Astrocyte (in vitro differentiated cells and primary cell): Measurements from ENCODE around the gene NUBPL.

ENCODE experiments used
- EZH2 ChIP-seq: IDR thresholded peaks from 2 replicates; pipeline ENCODE4 v1.6.1; 2012; ENCODE audit warnings: mild to moderate bottlenecking, low read length, inconsistent platforms; ENCODE audit not compliant: insufficient read depth
- TF ChIP-seq, protein P1 (sequence below): IDR thresholded peaks from 2 replicates; pipeline ENCODE4 v1.5.1; 2011; ENCODE audit warnings: low read depth, mild to moderate bottlenecking, inconsistent platforms, low read length, moderate library complexity; ENCODE audit not compliant: insufficient read depth

DNA sequence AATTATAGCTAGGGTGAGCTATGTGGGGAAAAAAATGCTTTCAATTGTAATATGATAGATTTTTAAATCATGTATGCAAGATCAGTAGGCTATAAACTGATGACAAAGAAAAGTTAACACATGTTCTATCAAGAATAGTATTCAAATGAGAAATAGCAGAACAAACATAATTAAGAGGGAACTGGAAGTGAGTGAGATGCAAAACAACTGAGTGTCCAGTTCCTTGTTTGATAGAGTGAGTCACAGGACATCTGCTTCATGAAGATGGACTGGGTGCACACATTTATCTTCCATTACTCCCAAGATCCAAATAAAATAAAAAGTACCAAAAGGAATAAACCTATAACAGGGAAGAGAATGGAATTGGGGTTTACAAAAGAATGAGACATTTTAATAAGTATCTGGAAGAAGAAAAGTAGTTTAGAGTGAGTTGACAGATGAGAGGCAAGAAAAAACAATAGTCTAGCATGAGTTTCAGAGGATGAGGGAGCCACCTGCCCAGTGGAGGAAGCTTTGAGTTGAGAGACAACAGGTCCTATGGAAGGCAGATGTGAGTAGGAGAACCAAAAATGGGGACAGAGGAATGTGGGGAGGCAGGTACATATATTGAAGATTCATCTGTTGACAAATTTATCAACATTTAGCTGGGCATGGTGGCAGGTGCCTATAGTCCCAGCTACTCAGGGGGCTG, 337.8 kb downstream of the NUBPL start:
- TF ChIP-seq, protein P1, sequence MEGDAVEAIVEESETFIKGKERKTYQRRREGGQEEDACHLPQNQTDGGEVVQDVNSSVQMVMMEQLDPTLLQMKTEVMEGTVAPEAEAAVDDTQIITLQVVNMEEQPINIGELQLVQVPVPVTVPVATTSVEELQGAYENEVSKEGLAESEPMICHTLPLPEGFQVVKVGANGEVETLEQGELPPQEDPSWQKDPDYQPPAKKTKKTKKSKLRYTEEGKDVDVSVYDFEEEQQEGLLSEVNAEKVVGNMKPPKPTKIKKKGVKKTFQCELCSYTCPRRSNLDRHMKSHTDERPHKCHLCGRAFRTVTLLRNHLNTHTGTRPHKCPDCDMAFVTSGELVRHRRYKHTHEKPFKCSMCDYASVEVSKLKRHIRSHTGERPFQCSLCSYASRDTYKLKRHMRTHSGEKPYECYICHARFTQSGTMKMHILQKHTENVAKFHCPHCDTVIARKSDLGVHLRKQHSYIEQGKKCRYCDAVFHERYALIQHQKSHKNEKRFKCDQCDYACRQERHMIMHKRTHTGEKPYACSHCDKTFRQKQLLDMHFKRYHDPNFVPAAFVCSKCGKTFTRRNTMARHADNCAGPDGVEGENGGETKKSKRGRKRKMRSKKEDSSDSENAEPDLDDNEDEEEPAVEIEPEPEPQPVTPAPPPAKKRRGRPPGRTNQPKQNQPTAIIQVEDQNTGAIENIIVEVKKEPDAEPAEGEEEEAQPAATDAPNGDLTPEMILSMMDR = no peak
- no peak for TF ChIP-seq EZH2
